HG03175 (cell line): ENCODE measurements around the gene KIF1A.

Source experiments
- ATAC-seq: cut with Tn5 transposase; IDR thresholded peaks from one replicate; pipeline ENCODE4 v1.9.1; 2021; ENCODE audit warnings: mild to moderate bottlenecking, moderate library complexity; ENCODE audit not compliant: unreplicated experiment

Gene KIF1A

GRCh38 chr2:240819126-240819857, 727 bp downstream of the KIF1A start:
- no peak for ATAC-seq

DNA sequence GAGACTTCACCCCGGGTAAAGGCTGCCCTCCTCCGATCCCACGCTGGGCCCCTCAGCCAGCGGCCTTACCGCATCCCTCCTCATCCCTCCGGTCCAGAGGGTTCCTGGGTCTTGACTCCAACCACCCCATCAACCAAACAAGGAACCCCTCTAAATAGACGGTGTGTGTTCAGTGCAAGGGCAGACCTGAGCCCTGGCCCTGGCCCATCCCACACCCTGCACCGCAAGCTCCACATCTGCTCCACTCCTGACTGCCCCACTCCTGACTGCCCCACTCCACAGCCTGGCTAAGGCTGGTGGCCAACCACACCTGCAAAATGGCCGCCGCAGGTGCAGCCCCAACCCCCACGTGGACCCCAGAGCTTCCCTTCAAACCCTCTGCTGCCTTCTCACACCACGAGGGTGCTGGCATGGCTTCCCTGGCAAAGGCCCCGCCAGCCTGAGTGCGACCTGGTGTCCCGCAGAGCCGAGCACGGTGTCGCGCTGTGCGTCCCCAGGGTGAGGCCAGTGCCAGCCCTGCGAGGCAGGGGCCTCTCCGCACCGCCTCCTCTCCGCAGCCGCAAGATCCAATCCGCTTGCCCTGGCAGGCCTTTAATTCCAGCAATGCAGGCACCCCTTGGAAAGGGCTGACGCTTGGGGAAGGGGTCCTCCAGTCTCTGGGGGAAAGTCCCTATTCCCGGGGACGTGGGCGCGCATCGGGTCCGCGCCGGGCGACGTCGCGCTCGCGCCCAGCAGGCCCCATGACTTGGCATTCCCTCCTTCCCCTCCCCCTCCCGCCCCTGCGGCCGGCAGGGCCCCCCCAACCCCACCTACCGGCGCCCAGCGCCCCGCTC, 1.5 kb downstream of the KIF1A start:
- no peak for ATAC-seq

GRCh38 chr2:240817496-240818292, 2.3 kb downstream of the KIF1A start:
- no peak for ATAC-seq

DNA sequence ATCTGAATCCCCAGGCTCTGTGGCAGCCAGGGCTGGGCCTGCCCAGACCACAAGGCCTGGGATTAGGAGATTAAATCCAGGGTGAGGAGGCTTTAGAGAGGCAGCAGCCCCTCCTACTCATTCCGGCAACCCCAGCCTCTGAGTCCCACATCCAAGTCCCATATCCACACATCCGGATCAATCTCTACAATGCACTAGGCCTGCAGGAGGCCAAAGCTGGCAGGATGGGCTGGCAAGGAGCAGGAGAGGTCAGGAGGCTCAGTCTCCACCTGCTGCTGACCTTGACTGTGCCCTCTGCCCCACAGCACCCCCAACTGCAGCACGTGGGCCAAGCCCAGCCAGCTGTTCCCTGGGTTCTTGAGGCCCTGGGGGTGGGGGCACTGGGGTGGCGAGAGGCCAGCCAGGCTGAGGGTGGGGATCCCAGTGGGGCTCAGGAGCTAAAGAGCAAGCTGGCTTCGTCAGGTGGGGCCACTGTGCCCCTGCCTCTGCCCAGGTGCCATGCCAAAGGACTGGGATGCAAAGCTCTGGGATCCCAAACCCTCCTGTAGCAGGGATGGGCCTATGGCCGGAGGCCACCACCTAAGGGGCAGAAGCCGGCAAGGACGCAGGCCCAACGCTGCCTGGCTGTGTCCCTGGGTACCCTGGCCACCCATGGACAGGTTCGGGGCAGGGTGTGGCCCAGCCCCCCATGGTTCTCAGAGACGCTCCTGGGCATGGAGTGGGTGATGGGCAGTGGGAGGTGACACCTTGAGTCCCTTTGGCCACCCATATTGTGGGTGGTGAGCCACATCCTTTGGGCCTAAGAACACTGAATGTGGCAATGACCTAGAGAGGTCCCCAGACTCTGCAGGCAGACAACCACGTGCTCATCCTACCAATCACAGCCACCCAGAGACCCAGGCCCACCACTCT, 3.2 kb downstream of the KIF1A start:
- no peak for ATAC-seq

- ATAC-seq: no peak
Observed at GRCh38 chr2:240815761-240816583, 4.0 kb downstream of the KIF1A start.

- ATAC-seq: no peak
Observed at GRCh38 chr2:240814946-240815760, 4.9 kb downstream of the KIF1A start.

- no peak for ATAC-seq
Observed at GRCh38 chr2:240814280-240814679, 5.7 kb downstream of the KIF1A start.

- no peak for ATAC-seq
Observed at GRCh38 chr2:240813231-240813921, 6.6 kb downstream of the KIF1A start.

DNA sequence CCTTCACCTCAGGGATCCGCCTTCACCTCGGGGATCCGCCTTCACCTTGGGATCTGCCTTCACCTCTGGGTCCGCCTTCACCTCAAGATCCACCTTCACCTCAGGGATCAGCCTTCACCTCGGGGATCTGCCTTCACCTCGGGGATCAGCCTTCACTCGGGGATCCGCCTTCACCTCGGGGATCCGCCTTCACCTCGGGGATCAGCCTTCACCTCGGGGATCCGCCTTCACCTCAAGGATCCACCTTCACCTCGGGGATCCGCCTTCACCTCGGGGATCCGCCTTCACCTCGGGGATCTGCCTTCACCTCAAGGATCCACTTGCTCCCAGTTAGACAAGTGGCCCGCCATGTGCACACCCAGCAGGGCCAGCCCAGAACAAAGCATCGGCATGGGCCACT, 7.3 kb downstream of the KIF1A start:
- ATAC-seq: no peak

DNA sequence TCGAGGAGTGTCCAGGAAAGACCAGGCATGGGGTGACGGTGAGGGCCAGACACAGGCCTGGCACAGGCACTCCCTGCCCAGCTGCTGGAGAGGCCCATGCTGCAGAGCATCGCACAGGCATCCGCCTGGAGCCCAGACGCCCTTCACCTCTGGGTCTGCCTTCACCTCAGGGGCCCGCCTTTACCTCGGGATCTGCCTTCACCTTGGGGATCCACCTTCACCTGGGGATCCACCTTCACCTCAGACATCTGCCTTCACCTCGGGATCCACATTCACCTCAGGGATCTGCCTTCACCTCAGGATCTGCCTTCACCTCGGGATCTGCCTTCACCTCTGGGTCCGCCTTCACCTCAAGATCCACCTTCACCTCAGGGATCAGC, 7.7 kb downstream of the KIF1A start:
- no peak for ATAC-seq

DNA sequence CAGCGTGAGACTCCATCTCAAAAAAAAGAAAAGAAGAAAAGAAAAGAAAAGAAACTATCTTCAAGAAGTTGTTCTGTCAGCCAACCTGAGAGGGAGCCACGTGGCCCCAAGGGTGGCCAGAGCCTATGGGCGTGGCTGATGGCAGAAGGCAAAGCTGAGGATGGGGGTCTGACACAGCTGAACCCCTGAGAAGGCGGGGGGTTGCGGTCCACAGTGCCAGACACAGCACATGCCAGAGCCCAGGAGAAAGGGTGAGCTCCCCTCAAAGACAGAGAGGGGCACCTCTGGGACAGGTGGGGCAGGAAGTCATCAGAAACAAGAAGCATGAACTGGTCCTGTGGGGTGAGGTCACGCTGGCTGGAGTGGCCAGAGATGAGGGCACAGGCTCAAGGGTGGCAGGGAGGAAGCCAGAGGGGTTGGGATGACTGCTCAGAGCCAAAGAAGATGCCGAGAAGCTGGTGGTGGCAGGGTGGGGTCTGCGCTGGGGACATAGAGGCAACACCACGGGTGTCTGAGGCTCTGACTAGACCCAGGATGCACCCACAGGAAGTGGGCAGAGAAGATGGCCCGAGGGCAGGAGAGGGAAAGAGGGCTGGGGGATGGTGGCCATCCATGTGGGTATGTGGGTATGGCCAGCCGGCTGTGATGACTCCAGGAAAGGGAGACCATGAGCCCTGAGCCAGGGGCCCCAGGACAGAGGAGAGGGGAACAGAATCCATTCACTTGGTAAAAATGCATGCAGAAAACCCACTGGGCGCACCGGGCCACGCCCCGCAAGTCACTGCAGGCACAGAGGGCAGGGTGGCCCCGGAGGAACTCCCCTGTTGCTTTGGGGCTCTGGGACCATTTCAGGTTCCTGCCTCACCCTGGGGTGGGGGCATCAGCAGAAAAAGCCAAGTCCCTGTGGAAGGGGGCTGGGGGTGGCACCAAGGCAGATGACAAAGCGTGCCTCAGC, 8.4 kb downstream of the KIF1A start:
- no peak for ATAC-seq

- no peak for ATAC-seq
Observed at GRCh38 chr2:240810621-240811020, 9.4 kb downstream of the KIF1A start.

DNA sequence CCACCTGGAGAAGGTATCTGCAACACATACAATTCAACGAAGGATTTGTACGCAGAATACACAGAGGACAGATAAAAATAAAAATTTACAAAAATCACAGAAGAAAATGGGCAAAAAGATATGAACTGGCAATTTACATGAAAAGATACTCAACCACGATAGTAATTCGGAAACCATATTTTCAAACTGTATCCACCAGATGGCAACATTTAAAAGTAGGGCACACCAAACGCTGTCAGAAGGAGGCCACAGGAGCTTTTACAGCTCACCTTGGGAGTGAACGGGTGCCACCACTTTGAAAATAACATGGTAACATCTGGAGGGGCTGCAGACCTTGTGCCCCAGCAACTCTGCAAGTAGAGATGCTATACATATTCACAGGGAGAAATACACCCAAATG, 9.8 kb downstream of the KIF1A start:
- ATAC-seq: no peak

GRCh38 chr2:240809276-240809675, 10.7 kb downstream of the KIF1A start:
- ATAC-seq: no peak

DNA sequence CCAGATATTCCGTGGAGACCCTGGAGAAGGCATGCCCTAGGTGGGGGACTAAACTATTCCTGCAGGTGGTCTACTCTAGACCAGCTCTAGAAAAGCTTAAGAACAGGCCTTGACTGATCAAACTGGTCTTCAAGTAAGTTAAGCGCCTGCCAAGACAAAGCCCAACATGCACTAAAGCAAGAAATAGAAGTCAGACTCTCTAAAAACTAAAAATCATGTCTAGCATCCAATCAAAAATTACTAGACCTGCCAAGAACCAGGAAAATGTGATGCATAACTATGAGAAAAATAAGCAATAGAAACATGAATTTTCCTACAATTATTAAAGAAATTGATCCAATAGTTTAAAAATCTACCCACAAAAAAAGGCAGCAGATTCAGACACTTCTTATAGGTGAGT, 13.6 kb downstream of the KIF1A start:
- ATAC-seq: no peak

- no peak for ATAC-seq
Observed at GRCh38 chr2:240806006-240806405, 14.0 kb downstream of the KIF1A start.

- no peak for ATAC-seq
Observed at GRCh38 chr2:240803191-240803590, 16.8 kb downstream of the KIF1A start.
